ENCODE measurements around the gene CFAP97D2. TPM values are rescaled to one million over a fixed set of nuclear protein-coding genes. Genes with fewer than 3 reads are reported as not detected.
A peak's percentile ranks its signal among the peaks of the same experiment; 100 is the strongest.
"Not testable (repeated sequence)": the region's sequence is repeated elsewhere in the genome, so short reads cannot be mapped to it uniquely, and the experiment has no call there.

Gene CFAP97D2
- not detected in 2 replicates for total RNA-seq (2014; rRNA removed; shearing (Covaris generic))

DNA sequence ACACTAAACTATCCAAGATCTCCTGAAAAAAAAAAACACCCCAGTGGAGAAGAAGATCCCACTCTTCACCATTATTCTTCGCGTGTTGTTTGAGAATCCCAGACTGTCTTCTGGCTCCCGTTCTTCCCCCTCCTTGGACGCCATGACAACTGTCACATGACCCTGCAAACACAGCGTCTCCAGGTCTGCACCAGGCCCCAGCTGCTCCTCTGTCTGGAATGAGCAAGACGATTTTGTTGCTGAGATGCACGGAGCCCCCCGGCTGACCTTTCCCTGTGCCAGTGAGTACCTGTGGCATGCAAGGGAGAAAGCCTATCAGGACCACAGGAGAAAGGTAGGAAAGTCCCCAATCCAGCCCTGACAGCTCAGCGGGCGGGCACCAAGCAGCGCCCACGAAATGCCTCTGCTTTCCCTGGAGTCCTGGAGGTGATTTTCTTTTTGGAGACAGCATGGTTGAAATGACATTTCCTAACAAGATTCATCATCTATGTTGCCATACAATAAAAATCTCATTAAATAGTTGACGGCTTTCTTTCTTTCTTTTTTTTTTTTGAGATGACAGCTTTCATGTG is at the start of gene CFAP97D2:
Gene CFAP97D2, plus strand, starts transcription at position 171 of the 572 bp plus-strand sequence. Its CDS starts 74 bp downstream, at position 245.
- DNase-seq (ENCODE audit: low spot score) = no peak
- in situ Hi-C loops (cut with HindIII; ENCODE audit: low sequenced_read_pairs) = no loop called here

DNA sequence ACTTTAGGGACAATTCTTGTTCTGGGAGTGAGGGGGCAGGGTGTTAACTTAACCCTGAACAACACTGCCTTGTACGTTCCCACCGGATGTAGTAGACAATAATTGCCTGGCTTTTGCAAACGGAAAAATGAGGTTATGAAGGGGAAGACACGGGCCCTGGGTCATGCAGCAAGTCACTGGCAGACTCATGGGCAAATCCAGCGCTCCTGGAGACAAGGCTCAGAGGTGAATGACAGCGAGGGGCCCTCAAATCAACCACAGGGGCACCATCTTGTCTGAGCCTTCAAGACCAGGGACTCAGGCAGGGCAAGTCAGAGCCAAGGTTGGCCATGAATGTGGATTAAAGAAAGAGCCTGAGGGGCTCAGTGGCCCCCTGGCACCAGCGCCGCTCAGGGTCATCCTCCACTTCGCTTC is 49.4 kb upstream of the CFAP97D2 start:
- DNase-seq (ENCODE audit: low spot score) = no peak
- in situ Hi-C loops (cut with HindIII; ENCODE audit: low sequenced_read_pairs) = no loop called here

DNA sequence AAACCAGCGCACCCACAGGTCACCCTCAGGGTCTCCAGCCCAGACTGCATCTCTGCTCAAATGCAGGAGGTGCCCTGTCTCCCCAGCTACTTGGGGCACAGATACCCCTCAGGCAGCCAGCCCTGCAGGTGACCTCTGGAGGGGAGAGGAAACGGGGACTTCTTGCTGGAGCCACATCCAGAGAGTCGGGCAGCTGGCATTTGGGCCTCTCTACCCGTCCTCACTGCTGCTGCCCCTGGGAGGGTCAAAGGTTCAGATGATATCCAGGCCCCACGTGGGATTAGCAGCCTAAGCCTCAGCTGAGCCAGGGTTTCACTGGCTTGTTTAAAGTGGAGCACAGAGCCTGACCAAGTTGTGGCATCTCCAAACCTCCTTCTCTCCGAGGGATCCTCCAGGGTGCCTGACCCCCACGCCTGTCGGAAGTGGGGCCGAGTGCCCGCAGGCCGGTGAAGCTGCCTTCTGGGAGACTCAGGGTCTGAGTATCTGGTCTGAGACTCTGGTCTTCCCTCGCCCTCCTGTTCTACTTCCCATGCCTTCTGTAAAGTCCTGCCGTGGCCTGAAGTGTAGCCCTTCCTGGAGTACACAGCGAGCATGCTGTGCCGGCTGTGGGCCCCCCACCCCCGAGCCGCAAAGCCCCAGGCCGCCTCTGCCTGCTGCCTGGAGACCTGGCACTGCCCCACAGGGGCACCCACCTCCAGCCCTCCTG is 48.8 kb upstream of the CFAP97D2 start:
- in situ Hi-C loops (cut with HindIII; ENCODE audit: low sequenced_read_pairs) = no loop called here
- DNase-seq (ENCODE audit: low spot score) = no peak

DNA sequence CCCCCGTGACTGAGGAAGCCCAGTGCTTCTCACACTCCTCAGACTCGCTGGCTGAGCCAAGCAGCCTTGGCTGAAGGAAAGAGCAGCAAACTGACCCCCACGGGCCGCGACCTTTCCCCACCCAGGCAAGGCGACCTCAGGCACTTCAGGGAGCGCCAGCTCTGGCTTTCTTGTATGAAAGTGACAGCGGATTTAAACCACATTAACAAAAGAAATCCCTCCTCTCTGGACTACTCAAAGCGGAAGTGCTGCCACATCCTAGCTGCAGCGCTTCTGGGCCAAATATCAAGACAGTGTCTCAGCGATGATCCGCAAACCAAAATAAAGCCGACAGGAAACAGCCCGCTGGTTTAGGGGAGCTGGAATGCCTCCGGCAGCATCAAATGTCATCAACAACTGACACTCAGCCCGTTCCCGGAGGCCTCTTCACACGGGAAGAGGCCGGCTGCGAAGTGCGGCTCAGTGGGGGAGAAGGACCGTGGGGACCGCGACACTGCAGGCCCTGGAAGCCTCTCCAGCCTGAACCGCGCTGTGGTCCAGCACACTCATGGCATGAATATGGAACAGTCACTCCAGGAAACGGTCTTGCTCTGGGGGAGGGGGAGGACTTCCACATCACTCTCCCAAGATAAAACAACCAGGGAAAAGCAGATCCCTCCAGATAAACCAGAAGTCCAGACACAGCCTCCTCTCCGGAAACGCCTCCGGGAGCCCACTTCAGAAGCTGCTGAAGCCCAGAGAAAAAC is 48.0 kb upstream of the CFAP97D2 start:
- in situ Hi-C loops (cut with HindIII; ENCODE audit: low sequenced_read_pairs) = no loop called here
- DNase-seq (ENCODE audit: low spot score) = peak; percentile 65

DNA sequence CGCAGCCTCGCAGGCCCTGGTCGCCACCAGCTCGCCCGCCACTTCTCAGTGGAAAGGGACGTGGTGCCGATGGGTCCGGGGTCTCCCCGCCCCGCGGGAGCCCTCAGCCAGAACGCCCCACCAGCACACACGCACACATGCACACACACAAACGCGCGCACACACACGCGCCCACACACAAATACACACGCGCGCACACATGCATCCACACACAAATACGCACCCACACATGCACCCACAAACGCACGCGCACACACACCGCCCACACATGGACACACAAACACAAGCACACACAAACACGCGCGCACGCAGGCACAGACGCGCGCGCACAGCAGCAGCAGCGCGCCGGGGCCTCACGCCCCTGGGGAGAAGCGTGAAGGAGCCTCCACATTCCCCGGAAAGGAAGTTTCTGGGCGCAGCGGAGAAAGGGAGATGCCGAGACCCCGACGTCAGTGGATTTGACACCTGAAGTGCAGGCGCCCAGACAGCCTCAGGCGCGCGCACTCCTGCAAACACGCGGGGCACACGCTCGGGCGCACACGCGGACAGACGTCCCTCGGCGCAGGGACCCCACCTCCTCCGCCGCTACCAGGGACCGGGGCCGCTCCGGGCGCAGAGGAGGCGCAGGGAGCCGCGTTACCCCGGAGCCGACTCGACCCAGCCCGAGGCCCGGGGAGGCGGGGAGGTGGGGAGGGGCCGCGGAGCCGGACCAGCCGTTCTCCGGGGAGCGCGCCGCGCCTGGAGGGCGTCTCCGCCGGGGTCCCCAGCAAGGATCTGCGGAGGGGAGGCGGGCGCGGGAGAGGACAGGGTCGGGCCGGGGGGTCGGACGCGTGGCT is 47.3 kb upstream of the CFAP97D2 start:
- peak; percentile 25 for DNase-seq (ENCODE audit: low spot score)
- in situ Hi-C loops (cut with HindIII; ENCODE audit: low sequenced_read_pairs) = no loop called here

DNA sequence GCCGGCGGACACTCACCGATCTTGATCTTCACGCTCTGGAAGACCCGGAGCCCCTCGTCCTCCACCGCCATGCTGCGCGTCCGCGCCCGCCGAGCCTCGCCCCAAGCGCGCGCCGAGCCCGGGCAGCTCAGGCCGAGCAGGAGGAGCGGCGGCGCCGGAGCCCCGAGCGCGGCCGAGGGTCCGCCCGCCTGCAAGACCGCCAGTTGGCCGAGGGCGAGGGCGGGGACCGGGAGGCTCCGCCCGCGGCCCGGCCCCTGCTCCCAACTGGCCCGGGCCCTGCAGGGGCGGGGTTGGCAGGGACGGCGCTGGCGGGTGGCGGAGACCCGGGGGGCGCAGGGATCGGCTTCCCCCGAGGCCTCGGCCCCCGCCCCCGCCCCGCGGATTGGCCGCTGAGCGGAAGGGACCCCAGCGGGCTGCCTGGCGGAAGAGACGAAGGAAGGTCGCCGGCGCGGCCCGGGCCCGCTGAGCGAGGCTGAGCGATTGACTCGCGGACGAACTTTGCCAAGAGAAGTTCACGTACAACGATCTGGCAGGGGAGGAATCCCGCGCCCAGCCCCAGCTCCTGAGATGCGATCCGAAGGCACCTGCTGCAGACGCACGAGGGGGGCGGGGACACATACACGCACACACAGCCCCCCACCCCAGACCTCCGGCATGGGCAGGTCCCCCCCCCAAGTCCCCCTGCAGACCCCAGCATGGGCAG is 46.5 kb upstream of the CFAP97D2 start, which contains the start of gene RASA3:
Gene RASA3, minus strand, starts transcription at position 205 of the 703 bp plus-strand sequence. Its CDS starts 134 bp downstream, at position 71.
- in situ Hi-C loops (cut with HindIII; ENCODE audit: low sequenced_read_pairs) = no loop called here
- DNase-seq (ENCODE audit: low spot score) = peak; percentile 77

DNA sequence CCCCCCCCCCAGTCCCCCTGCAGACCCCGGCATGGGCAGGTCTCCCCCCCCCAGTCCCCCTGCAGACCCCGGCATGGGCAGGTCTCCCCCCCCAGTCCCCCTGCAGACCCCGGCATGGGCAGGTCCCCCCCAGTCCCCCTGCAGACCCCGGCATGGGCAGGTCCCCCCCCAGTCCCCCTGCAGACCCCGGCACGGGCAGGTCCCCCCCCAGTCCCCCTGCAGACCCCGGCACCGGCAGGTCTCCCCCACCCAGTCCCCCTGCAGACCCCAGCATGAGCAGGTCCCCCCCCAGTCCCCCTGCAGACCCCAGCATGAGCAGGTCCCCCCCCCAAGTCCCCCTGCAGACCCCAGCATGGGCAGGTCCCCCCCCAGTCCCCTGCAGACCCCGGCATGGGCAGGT is 45.9 kb upstream of the CFAP97D2 start:
- in situ Hi-C loops (cut with HindIII; ENCODE audit: low sequenced_read_pairs); DNase-seq (ENCODE audit: low spot score): not testable (repeated sequence)

DNA sequence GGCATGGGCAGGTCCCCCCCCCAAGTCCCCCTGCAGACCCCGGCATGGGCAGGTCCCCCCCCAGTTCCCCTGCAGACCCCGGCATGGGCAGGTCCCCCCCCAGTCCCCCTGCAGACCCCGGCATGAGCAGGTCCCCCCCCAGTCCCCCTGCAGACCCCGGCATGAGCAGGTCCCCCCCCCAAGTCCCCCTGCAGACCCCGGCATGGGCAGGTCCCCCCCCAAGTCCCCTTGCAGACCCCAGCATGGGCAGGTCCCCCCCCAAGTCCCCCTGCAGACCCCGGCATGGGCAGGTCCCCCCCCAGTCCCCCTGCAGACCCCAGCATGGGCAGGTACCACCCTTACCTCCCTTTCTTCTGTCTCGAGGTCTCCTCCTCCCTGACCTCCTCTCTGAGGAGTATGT is 45.5 kb upstream of the CFAP97D2 start:
- DNase-seq (ENCODE audit: low spot score); in situ Hi-C loops (cut with HindIII; ENCODE audit: low sequenced_read_pairs): not testable (repeated sequence)

DNA sequence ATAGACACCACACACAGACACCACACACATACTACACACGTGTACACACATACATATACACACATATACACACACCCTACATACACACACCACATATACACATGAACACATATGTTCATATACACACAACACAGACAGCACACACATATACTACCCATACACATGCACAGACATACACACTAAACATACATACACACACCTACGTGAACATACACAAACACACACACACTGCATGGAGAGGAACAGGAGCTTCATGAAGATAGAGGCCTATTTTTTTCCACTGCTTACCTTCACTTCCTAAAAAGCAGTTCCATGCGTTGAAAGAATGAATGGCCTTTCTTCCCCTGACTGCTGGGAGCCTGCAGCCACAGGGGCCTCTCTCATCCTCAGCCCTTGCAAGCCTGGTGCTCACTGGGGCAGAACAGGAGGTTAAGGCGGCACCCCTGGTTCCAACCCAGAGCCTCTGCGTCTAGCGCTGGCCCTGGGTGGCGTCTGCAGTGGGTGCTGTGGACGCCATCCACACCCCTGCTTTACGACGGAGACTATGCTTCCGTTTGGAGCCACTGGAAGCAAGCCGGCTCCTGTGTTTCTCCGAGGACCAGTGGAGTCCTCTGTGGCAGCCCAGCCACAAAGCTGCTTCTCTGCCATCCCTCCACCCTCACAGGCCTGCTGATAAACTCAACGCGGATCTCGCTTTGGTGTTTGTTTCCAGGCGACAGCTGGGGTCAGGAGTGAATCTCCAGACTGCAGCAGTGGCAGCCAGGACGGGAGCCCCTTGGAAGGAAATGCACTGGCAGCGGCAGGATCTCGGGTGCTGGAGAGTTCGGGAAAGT is 44.7 kb upstream of the CFAP97D2 start:
- in situ Hi-C loops (cut with HindIII; ENCODE audit: low sequenced_read_pairs) = no loop called here
- peak; percentile 64 for DNase-seq (ENCODE audit: low spot score)

DNA sequence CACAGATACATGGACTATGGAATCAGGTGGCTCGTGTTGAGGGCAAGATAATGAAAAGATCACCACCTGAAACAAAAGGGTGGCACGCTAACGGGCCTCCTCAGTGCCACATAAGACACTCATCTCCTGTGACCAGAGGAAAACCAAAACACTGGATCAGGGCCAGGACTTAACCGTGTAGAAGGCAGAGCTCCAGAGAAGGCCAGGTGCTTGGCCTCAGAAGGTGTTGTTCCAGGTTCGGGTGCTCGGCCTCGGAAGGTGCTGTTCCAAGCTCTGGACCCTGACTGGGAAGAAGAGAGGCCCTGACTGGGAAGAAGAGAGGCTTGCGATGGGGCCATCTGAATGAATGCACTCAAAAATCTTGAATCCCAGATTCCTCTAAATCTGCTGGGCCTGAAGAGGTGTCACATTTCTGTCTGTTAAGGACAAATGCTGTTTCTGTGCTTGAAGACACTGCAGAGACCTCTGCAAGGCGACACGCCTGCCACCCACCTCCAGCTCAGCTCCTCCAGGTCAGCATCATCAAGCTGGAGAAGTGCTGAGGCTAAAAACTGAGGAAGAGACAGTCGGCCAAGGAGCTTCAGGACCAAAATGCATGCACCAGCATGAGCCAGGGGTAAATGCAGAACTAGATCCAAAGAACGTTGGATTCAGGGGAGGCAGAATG is 44.0 kb upstream of the CFAP97D2 start:
- in situ Hi-C loops (cut with HindIII; ENCODE audit: low sequenced_read_pairs) = no loop called here
- peak; percentile 53 for DNase-seq (ENCODE audit: low spot score)

DNA sequence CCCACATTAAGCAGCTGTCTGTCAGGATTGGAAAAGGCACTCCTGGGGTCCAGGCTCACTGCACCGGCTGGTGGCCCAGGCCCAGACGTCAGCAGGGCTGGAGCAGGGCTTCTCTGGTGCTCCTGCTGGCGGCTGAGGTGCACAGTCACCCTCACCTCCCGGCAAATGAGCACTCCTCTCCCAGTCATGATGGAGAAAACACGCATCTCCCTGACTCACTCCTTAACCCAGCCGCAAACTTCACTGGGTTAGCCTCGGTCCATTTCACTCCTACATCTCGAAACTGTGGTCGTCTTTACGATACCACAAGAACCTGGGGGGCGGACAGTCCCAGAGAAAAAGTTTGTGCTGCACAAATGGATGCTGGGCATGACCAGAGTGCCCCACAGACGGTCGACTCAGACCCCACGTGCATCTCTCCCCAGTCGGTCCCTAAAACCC is 43.3 kb upstream of the CFAP97D2 start:
- no peak for DNase-seq (ENCODE audit: low spot score)
- in situ Hi-C loops (cut with HindIII; ENCODE audit: low sequenced_read_pairs) = no loop called here

DNA sequence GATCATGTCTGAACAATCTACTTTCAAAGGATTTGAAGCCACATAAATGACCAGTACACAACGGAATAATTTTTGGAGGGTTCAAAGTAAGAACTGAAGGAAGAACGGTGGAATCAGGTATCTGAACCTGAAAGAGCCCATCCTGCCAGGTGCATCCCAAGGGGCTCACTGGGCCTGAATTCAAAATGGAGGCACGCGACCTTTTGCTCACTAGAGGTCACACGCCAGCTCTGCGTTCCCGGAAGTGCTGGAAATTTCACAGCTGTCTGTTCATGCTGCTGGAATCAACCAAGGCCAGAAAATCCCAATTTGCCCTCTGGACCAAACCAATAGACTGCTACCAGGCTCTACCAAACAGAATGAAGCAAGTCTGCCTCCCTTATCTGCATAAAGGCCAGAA is 42.5 kb upstream of the CFAP97D2 start:
- DNase-seq (ENCODE audit: low spot score) = no peak
- in situ Hi-C loops (cut with HindIII; ENCODE audit: low sequenced_read_pairs) = no loop called here

DNA sequence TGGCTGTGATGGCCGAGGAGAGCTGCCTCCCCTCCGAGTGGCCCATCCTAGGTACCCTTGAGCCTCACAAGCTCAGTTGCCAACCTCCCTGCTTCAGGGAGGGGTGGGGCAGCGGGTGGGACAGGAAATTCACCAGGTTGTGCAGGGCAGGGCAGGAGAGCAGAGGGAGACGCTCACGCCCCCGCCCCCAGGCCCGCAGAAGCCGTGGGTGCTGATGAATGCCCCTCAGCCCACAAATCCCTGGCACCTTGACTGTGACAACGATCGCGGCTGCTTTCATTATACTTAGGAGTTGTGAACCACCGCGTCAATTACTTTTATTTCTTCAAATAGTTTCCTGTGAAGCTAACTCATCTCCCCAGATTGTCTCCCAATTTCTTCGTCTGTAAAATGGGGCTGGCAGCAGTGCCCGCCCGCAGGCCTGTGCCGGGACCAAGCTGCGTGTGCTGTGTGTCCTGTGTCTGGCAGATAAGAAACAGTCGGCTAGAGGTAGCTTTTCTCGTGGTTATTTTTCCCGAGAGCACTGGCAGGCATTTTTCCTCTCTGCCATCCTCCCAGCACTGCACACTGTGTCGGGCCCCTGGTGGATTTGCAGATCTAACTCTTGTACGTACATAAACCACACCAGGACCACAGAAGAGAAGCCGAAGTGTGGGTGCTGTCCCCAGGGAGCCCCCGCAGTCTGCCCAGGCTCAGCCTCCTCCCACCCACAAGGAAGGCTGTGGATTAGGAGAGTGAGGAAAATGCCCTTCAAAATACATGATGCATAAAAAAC is 38.7 kb upstream of the CFAP97D2 start:
- no peak for DNase-seq (ENCODE audit: low spot score)
- in situ Hi-C loops (cut with HindIII; ENCODE audit: low sequenced_read_pairs) = no loop called here

DNA sequence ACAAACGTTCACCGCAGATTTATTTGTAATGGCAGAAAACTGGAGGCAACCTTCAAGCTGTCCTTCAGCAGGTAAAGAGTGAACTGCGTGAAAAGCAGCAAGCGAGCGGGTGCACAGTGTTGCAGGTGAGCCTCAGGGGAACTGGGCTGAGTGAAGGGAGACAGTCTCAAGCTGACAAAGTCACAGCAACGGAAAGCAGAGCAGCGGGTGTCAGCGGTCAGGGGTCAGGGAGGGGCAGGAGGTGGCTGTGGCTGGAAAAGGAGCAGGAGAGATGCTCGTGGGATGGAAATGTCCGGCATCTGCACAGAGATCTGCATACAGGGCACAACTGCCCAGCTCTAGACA is 38.2 kb upstream of the CFAP97D2 start:
- DNase-seq (ENCODE audit: low spot score) = no peak

DNA sequence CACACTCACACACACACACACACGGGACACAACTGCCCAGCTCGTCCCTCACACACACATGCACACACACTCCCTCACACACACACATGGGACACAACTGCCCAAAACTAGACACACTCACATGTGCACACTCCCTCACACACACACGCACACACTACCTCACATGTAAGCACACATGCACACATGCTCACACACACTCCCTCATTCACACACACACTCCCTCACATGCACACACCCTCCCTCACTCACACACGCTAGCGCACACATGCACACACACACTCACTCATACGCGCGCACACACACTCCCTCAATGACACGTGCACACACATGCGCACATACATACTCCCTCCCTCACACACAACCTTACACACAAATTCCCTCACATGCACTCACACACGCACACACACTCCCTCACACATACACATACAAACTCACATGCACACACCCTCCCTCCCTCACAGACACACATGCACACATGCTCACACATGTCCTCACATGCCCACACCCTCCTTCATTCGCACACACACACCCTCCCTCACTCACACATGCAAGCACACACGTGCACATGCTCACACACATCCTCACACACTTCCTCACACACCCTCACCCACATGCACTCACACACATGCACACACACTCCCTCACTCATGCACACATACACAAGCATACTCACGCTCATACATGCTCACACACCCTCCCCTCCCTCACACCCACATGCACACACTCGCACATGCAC is 37.6 kb upstream of the CFAP97D2 start:
- DNase-seq (ENCODE audit: low spot score) = no peak

More for the DNA sequence above, 38.2 kb upstream of the CFAP97D2 start:
- in situ Hi-C loops (cut with HindIII; ENCODE audit: low sequenced_read_pairs) = no loop called here

DNA sequence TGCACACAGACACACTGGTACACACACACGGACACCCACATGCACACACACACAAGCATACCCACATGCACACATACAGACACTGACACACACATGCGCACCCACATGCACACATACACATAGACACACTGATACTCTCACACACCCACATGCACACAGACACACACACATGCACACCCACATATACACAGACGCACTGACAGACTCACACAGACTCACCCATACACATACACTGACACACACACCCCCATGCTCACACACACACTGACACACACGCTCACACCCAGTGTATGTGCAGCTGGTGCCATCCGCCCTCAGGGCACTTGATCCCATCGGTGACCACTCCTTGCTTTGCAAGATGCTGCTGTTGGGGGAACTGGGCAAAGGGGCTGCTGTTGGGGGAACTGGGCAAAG is 36.9 kb upstream of the CFAP97D2 start:
- no peak for DNase-seq (ENCODE audit: low spot score)
- in situ Hi-C loops (cut with HindIII; ENCODE audit: low sequenced_read_pairs) = no loop called here

More for the DNA sequence above, 37.6 kb upstream of the CFAP97D2 start:
- in situ Hi-C loops (cut with HindIII; ENCODE audit: low sequenced_read_pairs) = no loop called here
